Neural crest cell (in vitro differentiated cells): ENCODE data around the gene PPP1R12A. TPM values are rescaled to one million over a fixed set of nuclear protein-coding genes. Genes with fewer than 3 reads are reported as not detected.

Source experiments
- DNase-seq: peaks from one replicate; pipeline ENCODE4 v3.0.0; 2021; ENCODE audit warnings: low read depth, mixed read lengths, low spot score
- H3K27ac Mint-ChIP-seq: one replicate; pipeline ENCODE4 v1.8.0; 2021; ENCODE audit warnings: mild to moderate bottlenecking, mixed read lengths; ENCODE audit not compliant: unreplicated experiment
- H3K27me3 Mint-ChIP-seq: 2 replicates; pipeline ENCODE4 v1.8.0; 2021; ENCODE audit warnings: low read depth, mild to moderate bottlenecking, mixed read lengths
- H3K36me3 Mint-ChIP-seq: 2 replicates; pipeline ENCODE4 v1.8.0; 2021; ENCODE audit warnings: low read depth, mild to moderate bottlenecking, mixed read lengths
- H3K4me1 Mint-ChIP-seq: 2 replicates; pipeline ENCODE4 v1.8.0; 2021; ENCODE audit warnings: mixed read lengths
- H3K4me3 Mint-ChIP-seq: one replicate; pipeline ENCODE4 v1.8.0; 2021; ENCODE audit warnings: mild to moderate bottlenecking, mixed read lengths
- H3K9me3 Mint-ChIP-seq: 2 replicates; pipeline ENCODE4 v1.8.0; 2021; ENCODE audit warnings: mixed read lengths
- total RNA-seq: library from RNA; stranded (reverse); gene quantifications from 2 replicates; pipeline ENCODE4 v1.2.1, GENCODE V29; 2021
- TF ChIP-seq, protein P1 (sequence below): fragments of 200-600 bp; sonication (generic); conservative IDR thresholded peaks from 2 replicates; pipeline ENCODE4 v1.5.0; 2021; ENCODE audit warnings: antibody characterized with exemption, mild to moderate bottlenecking

PPP1R12A gene
- total RNA-seq, 1 donor from 2014 or later = 65.7 TPM

DNA sequence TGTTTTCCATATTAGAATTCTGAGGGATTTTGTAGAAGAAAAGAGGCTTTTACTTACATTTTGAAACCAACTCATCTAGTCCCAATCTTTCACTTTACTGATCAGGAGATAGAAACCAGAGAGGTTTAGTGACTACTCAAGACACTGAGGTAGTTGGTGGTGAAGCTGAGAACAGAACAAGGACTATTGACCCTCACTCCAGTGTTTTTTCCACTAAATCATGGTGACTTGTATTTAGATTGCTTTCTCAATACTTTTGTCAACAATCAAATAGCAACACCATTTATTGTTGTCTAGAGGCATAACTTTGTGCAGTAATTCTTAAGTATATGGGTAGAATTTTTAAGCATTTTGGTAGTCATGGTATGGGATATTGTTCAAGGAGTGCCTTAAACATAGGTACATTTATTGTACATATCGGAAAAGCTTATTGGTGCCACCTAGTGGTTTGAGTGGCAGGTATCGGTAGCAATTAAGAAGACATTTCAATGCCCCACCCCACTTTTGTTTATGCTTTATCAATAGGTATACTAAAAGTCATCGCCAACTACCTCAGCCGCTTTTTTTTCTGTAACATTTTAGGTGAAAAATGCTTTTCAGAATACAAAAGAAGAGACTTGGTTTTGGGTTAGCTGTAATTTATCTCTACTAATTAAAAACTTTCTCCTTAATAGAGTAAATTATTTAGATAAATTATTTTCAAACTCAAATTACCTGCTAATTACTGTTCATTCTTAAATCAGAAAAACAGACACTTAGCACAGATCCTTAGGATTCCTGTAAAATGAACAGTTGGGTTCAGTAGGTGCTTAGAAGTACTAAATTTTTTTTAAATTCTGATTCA is 196.8 kb downstream of the PPP1R12A start:
- no peaks in the 10 kb centered on the region for H3K27me3 Mint-ChIP-seq
- no peak overlapping the region for H3K27ac Mint-ChIP-seq
- no peaks in the 10 kb centered on the region for H3K9me3 Mint-ChIP-seq
- H3K36me3 Mint-ChIP-seq = no peaks in the 10 kb centered on the region
- DNase-seq = peak; percentile 32
- TF ChIP-seq, protein P1, sequence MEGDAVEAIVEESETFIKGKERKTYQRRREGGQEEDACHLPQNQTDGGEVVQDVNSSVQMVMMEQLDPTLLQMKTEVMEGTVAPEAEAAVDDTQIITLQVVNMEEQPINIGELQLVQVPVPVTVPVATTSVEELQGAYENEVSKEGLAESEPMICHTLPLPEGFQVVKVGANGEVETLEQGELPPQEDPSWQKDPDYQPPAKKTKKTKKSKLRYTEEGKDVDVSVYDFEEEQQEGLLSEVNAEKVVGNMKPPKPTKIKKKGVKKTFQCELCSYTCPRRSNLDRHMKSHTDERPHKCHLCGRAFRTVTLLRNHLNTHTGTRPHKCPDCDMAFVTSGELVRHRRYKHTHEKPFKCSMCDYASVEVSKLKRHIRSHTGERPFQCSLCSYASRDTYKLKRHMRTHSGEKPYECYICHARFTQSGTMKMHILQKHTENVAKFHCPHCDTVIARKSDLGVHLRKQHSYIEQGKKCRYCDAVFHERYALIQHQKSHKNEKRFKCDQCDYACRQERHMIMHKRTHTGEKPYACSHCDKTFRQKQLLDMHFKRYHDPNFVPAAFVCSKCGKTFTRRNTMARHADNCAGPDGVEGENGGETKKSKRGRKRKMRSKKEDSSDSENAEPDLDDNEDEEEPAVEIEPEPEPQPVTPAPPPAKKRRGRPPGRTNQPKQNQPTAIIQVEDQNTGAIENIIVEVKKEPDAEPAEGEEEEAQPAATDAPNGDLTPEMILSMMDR = peak; percentile 83
- no peaks in the 10 kb centered on the region for H3K4me1 Mint-ChIP-seq
- H3K4me3 Mint-ChIP-seq = no peak overlapping the region

DNA sequence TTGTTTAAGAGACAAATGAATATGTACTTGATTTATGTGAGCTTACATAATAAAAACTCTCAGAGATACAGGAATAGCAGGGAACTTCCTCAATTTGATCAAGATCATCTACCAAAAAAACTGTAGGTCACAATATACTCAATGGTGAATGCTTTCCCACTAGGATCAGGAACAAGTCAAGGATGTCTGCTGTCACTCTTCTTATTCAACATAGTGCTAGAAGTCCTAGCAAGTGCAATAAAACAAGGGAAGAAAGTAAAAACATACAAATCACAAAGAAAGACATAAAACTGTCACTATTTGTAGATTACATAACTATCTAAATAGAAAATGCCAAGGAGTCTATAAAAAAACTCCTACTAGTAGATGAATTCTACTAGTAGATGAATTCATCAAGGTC is 202.3 kb downstream of the PPP1R12A start:
- Mint-ChIP-seq H3K27me3 (no peaks in the 10 kb centered on the region), H3K36me3 (peaks cover 2% of the 10 kb centered on the region), H3K9me3 (peaks cover 4% of the 10 kb centered on the region), H3K4me1 (no peaks in the 10 kb centered on the region), H3K4me3 (no peak overlapping the region), H3K27ac (no peak overlapping the region)
- no peak for DNase-seq
- TF ChIP-seq, protein P1 = no peak

DNA sequence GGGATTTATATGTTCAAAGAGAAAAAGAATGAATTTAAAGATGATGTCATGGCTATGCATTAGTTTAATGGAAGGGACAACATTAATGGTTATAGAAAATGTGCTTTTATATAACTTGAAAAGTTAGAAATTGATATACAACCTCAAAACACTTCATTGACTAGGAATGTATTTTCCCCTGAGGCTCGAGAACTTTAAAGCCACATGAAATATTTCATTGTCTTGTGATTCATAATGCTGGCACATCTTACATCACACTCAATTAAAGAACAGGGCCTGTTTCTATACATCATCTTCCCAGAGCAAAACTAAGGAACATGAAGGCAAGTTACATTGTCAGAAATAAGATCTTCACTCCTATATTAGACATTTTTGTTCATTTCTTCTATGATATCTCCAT is 208.9 kb downstream of the PPP1R12A start:
- peaks cover 2% of the 10 kb centered on the region for H3K9me3 Mint-ChIP-seq
- no peak overlapping the region for H3K4me3 Mint-ChIP-seq
- no peaks in the 10 kb centered on the region for H3K4me1 Mint-ChIP-seq
- DNase-seq = no peak
- peaks cover 2% of the 10 kb centered on the region for H3K36me3 Mint-ChIP-seq
- no peak overlapping the region for H3K27ac Mint-ChIP-seq
- H3K27me3 Mint-ChIP-seq = no peaks in the 10 kb centered on the region
- TF ChIP-seq, protein P1 = no peak

Other genes starting within 250 kb of the PPP1R12A start
- gene PAWR, start 244.1 kb downstream of the PPP1R12A start, total RNA-seq = 52.1 and 54.0 TPM in 2 replicates
- gene OTOGL, start 164.4 kb upstream of the PPP1R12A start, total RNA-seq = 0.12 and 0.18 TPM in 2 replicates